GM18505 (cell line): ENCODE measurements around the gene NEU1.

Experiments used
- ATAC-seq: cut with Tn5 transposase; IDR thresholded peaks from one replicate; pipeline ENCODE4 v1.9.1; 2021; ENCODE audit not compliant: unreplicated experiment
- POLR2A ChIP-seq: IDR thresholded peaks from 4 replicates; pipeline ENCODE4 v1.6.1; 2011; ENCODE audit warnings: borderline replicate concordance; ENCODE audit not compliant: insufficient read depth, insufficient read length; ENCODE audit errors: extremely low read depth

NEU1 gene

DNA sequence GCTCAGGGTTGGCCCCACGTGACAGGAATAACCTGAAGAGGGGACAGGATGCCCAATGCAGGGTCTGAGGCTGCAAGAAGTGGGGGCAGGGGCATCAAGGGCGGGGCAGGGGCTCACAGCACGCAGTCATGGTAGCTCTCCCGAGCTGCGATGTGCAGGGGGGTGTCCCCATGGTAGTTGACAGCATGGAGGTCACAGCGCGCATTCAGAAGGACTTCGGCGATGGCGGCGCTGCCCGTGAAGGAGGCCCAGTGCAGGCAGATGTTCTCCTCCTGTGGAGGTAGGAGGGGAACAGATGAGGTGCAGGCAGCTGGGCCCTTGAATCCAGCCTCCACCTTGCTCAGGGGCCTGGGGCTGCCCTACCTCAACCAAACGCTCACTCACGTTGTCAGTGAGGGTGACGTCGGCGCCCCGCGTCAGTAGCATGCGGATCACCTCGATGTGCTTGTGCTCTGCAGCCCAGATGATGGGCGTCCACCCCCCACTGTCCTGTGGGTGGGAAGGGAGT, 22.0 kb upstream of the NEU1 start:
- TF ChIP-seq POLR2A: no peak
- ATAC-seq: no peak

DNA sequence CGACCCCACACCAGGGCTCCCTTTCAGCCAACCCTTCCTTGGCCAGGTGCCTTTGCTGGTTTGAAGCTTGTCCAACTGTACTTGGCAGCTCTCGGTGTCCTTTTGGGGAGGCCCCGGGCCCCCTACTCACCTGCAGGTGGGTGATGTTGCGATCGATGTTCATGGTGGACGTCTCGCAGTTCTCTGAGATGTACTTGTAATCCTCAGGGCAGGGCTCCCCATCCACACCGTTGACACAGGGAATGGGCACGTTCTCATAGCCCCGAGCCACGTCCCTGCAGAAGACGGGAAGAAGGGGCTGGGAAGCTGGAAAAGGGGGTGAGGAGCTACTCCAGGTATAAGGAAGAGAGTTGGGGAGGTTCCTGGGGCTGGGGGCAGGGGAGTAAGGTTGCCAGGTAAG, 21.1 kb upstream of the NEU1 start:
- no peak for ATAC-seq
- TF ChIP-seq POLR2A: no peak

DNA sequence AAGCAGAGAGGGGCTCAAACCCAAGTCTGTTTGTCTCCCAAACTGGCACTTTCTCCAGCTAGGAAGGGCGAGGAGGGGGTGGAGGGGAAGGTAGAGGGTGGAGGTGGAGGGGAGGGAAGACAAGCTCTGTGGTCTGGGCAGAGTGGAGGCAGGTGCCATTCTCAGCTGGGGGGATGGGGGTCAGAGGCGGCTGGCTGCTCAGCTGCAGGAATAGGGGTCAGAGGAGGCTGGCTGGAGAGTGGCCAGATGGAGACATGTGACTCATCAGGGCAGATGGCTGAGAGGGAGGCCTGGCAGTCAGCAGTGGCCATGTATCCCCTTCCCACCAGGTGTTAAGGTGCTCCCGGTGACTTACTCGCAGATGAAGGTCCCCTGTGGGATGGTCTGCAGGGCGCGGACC, 19.7 kb upstream of the NEU1 start:
- TF ChIP-seq POLR2A: no peak
- ATAC-seq: no peak

DNA sequence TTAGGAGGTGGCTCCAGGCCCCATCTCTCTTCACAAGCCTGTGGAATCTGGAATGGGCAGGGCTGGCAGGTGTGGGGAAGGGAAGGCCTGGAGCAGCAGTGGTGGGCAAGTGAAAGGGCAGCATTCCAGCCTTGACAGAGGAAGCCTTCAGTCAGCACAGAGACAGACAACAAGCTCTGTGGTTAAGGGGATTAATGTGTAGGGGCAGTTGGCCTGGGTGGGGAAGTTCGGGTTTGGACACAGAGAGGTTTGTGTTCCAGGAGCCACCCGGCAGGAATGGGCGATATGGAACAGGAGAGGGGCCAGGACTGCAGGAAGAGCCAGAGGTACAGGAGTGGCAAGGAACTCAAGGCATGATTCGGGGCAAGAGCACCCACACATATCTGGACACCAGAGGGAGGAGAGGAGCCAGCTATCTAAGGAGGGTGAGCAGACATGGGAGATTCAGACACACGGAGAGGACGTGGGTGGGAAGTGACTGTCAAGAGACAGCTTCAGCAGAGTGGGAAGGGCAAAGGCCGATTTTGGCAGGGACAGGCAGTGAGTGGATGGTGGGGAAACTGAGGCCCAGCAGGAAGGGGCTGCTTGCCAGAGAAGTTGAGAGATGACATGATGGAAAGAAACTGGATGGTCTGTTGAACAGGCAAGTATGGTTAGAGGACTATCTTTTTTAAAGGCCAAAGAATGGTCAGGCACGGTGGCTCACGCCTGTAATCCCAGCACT, 18.7 kb upstream of the NEU1 start:
- no peak for ATAC-seq
- no peak for TF ChIP-seq POLR2A

DNA sequence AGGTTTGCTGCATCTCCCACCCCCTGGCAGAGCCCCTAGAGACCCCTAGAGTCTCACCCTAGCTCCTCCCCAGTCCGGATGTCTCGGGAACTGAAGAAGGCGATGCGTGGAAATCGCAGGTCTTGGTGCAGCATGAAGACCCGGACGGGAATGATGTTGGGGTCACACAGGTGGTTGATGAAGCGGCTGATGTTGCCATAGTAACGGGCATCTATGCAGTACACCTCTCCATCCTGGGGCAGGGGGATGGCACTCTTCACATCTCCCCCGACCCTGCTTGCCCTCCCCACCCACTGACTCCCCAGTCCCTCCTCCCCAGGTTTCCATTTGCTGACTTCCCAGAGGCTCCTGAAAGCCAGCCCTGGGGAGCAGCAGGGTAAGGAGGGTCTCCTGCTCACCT, 18.0 kb upstream of the NEU1 start:
- TF ChIP-seq POLR2A: no peak
- no peak for ATAC-seq

DNA sequence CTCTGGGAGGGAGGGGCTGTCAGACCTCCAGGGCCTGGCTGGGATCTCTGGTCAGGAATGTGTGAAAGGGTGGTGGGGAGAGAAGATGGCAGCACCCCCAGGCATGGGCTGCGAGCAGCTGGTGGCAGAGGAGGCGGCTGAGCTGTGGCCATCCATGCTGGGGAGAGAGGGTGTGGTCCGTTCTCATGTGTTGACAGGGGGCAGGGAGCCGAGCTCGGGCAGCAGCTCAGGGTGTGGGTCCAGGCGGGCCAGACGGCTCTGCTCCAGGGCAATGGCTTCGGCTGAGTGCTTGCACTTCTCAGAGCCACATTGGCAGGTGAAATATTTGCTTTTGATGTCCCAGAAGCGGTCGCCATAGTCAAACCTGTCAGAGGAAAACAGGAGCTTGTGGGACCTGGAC, 17.3 kb upstream of the NEU1 start:
- no peak for ATAC-seq
- no peak for TF ChIP-seq POLR2A

DNA sequence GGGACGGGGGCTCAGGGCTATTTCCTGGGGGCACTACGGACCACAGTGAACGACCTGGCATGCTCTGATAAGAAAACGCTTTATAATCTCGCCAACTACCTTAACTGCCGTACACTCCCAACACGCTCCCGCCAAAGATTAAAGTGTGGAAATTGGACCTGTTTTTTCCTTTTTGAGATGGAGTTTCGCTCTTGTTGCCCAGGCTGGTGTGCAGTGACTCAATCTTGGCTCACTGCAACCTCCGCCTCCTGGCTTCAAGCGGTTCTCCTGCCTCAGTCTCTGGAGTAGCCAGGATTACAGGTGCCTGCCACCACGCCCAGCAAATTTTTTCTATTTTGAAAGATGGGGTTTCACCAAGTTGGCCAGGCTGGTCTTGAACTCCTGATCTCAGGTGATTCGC, 16.5 kb upstream of the NEU1 start:
- TF ChIP-seq POLR2A: no peak
- no peak for ATAC-seq

DNA sequence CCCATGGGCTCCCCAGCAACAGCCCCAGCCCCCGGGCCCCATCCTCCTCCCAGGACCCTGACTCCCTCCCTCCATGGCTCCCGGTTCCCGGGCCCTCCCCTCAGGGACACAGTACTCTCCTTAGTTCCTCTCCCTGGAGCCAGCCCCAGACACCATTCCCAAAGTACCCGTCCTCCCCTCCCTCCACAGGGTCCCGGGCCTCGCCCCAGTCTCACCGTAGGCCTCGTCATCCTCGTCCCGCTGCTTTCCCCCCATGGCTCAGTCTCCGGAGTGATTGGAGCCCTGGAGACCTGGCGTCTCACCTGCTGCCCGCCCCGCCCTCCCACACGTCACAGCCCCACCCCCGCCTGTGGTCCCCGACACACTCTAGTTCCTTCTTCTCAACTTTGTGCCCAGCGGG, 16.1 kb upstream of the NEU1 start, which contains the start of gene SLC44A4:
Gene SLC44A4 (minus strand): TSS at position 272 of the 400 bp plus-strand sequence. CDS start 17 bp downstream, at position 255.
- no peak for ATAC-seq
- TF ChIP-seq POLR2A: no peak

DNA sequence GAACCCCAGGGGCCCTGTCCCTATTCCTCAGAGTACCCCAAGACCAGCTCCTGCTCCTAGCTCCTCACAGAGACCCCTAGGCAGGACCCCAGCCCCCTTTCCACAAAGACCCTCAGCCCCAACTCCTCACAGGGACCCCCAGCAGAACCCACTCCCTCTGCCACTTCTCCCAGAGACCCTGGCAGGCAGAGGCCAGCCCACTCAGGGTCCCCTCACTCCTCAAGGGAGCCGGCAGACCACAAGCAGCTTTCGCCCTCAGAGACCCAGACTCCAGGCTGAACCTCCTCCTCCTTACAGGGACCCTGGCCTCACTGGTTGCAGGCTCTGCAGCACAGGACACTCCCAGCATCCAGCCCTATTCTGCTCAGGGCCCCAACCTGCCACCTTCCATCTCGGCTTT, 15.6 kb upstream of the NEU1 start:
- no peak for TF ChIP-seq POLR2A
- ATAC-seq: no peak

DNA sequence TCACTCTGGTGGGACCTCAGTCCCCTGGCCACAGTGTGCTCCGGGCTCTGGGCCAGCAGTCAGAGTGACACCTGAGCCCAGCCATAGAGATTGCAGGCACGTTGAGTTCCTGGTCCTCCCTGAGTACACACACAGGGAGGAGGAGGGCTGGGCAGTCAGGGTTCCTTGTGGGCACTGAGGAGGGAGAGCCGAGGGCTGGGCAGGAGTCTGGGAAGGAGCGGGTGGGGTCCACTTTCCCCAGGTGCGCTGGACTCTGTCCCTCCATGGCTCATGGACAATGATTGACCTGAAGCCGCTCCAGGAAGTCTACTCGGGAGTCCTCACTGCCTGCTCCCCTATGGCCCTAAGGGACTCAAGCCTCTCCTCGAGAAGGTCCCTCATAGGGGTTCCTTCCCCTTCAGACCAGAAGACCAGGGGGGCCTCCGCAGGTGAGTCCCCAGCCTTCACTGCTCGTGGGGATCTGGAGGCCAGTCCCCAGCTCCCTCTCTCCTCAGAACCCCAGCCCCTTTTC, 15.1 kb upstream of the NEU1 start:
- no peak for ATAC-seq
- no peak for TF ChIP-seq POLR2A

DNA sequence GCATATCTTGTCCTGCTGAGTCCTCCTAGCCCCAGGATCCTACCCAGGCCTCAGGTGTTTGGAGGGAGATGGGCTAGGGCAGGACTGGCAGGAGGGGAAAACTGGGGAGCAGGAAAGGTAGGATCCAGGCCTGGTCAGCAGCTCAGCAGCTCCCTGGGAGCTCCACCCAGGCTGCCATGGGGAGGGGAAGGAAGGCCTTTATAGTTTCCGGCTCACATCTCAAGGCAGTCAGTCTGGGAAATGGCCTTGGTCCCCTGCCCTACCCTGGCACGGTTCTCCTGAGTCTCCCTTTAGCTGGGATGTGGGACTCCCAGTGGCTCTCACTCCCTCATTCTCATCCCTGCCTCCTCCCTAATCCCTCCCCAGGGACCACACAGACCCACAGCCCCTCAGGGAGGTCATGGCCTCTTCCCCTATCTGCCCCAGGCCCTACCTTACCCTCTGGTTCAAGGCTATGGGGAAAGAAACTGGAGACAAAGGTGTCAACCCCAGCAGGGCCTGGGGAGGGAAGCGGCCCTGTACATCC, 14.6 kb upstream of the NEU1 start:
- no peak for TF ChIP-seq POLR2A
- no peak for ATAC-seq

DNA sequence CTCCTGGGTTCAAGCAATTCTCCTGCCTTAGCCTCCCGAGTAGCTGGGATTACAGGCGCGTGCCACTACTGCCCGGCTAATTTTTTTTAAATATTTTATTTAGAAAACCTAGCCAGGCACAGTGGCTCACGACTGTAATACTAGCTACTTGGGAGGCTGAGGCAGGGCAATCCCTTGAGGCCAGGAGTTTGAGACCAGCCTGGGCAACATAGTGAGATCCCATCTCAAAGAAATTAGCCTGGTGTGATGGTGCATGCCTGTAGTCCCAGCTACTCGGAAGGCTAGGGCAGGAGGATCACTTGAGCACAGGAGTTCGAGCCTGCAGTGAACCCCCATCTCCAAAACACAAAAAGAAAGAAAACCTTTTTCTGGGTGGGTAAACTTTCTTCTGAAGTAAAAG, 13.7 kb upstream of the NEU1 start:
- ATAC-seq: no peak
- no peak for TF ChIP-seq POLR2A

DNA sequence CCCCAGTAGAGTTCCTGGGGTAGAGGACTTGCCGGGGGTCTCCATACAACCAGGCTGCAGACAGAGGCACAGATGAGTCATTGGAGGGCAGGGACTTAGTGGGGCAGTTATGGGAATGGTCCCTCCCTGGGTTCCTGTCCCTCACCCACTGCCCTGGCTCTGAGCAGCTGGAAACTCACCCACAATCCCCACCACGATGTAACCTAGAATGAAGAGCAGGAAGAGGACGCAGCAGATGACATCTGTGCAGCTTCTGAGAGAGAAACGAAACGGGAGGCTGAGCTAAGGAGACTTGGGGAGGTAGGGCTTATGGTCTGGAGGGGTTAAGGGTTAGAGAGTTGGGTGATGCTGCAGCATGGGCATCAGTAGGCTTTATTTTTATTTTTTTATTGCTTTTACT, 13.3 kb upstream of the NEU1 start:
- no peak for TF ChIP-seq POLR2A
- no peak for ATAC-seq
